IMR-90 (cell line): ENCODE measurements around the gene DUOX1. TPM values are rescaled to one million over a fixed set of nuclear protein-coding genes. Genes with fewer than 3 reads are reported as not detected.

Source experiments
- ATAC-seq: fragments of 200-7000 bp; cut with Tn5 transposase; 2 replicates; pipeline ENCODE4 v1.9.1; 2020; ENCODE audit warnings: low read depth, mild to moderate bottlenecking, moderate library complexity
- BruUV-seq: library from RNA; stranded (reverse); fragments of 400-500 nt; replicated peaks from 2 replicates; lab custom pipeline; 2021; lab: Mats Ljungman, UMichigan
- CTCF ChIA-PET: fragments of 300-600 bp; formaldehyde crosslinking; extraction: SDS; loops from one replicate; lab custom pipeline; 2021; ENCODE audit warnings: antibody characterized with exemption; lab: Yijun Ruan, JAX
- POLR2A ChIA-PET: fragments of 300-600 bp; sonication (Branson Sonifier 250); formaldehyde crosslinking; loops from one replicate; lab custom pipeline; 2022; ENCODE audit warnings: antibody characterized with exemption; ENCODE audit not compliant: unreplicated experiment; lab: Charles Lee
- DNase-seq: peaks from one replicate; pipeline ENCODE4 v3.0.0; 2013
- H2AFZ ChIP-seq: replicated peaks from 2 replicates; pipeline ENCODE3; 2013; ENCODE audit warnings: low read length, mild to moderate bottlenecking; ENCODE audit not compliant: poor library complexity
- H2AK5ac ChIP-seq: 2 replicates; pipeline ENCODE4 v1.6.1; 2013; ENCODE audit warnings: low read depth, low read length, inconsistent platforms
- H2AK9ac ChIP-seq: replicated peaks from 2 replicates; pipeline ENCODE3; 2013; ENCODE audit warnings: mild to moderate bottlenecking, low read depth, low read length, moderate library complexity; ENCODE audit not compliant: poor library complexity
- H2BK120ac ChIP-seq: 2 replicates; pipeline ENCODE4 v1.6.1; 2013; ENCODE audit warnings: low read depth, low read length, inconsistent platforms
- H2BK15ac ChIP-seq: 3 replicates; pipeline ENCODE4 v1.6.1; 2013; ENCODE audit warnings: low read depth, low read length, inconsistent platforms
- H2BK20ac ChIP-seq: 2 replicates; pipeline ENCODE4 v1.6.1; 2013; ENCODE audit warnings: low read depth, mild to moderate bottlenecking, inconsistent platforms, low read length, moderate library complexity
- H2BK5ac ChIP-seq: 2 replicates; pipeline ENCODE4 v1.6.1; 2013; ENCODE audit warnings: mild to moderate bottlenecking, low read depth, low read length, inconsistent platforms; ENCODE audit not compliant: poor library complexity, severe bottlenecking
- H3K14ac ChIP-seq: replicated peaks from 2 replicates; pipeline ENCODE4 v1.6.1; 2013; ENCODE audit warnings: low read depth, low read length, inconsistent platforms
- H3K18ac ChIP-seq: 2 replicates; pipeline ENCODE4 v1.6.1; 2013; ENCODE audit warnings: low read depth, low read length, control low read depth
- H3K23ac ChIP-seq: 2 replicates; pipeline ENCODE4 v1.6.1; 2013; ENCODE audit warnings: low read depth, low read length, inconsistent platforms
- H3K27ac ChIP-seq: 2 replicates; pipeline ENCODE4 v1.5.1; 2013; ENCODE audit warnings: mild to moderate bottlenecking, control low read depth, low read length; ENCODE audit not compliant: insufficient read depth
- H3K27me3 ChIP-seq: 2 replicates; pipeline ENCODE4 v1.6.1; 2013; ENCODE audit warnings: low read length; ENCODE audit not compliant: control insufficient read depth, insufficient read depth
- H3K36me3 ChIP-seq: 2 replicates; pipeline ENCODE4 v1.6.1; 2013; ENCODE audit warnings: low read length, mixed read lengths; ENCODE audit not compliant: control insufficient read depth, insufficient read depth
- H3K4ac ChIP-seq: 2 replicates; pipeline ENCODE4 v1.6.1; 2013; ENCODE audit warnings: low read depth, low read length, inconsistent platforms
- H3K4me1 ChIP-seq: 2 replicates; pipeline ENCODE4 v1.6.1; 2013; ENCODE audit warnings: low read length, mixed read lengths; ENCODE audit not compliant: control insufficient read depth, insufficient read depth
- H3K4me2 ChIP-seq: 2 replicates; pipeline ENCODE4 v1.6.1; 2013; ENCODE audit warnings: low read depth, mild to moderate bottlenecking, control low read depth, low read length, moderate library complexity
- H3K4me3 ChIP-seq: 2 replicates; pipeline ENCODE4 v1.5.1; 2013; ENCODE audit warnings: low read depth, mild to moderate bottlenecking, control low read depth, low read length, moderate library complexity; ENCODE audit not compliant: insufficient read depth
- H3K56ac ChIP-seq: 2 replicates; pipeline ENCODE4 v1.6.1; 2013; ENCODE audit warnings: low read length, inconsistent platforms; ENCODE audit not compliant: insufficient read depth; ENCODE audit errors: extremely low read depth
- H3K79me1 ChIP-seq, 2 experiments: 2 replicates each; pipeline ENCODE4 v1.6.1; 2013; ENCODE audit warnings: low read length in 2 of 2, inconsistent platforms in 1 of 2, low read depth in 1 of 2
- H3K9ac ChIP-seq: 2 replicates; pipeline ENCODE4 v1.6.1; 2013; ENCODE audit warnings: low read depth, low read length, control low read depth
- H3K9me1 ChIP-seq: 2 replicates; pipeline ENCODE4 v1.6.1; 2013; ENCODE audit warnings: low read length, inconsistent platforms; ENCODE audit not compliant: insufficient read depth
- H3K9me3 ChIP-seq: 2 replicates; pipeline ENCODE4 v1.6.1; 2013; ENCODE audit warnings: low read length; ENCODE audit not compliant: control insufficient read depth, insufficient read depth
- H4K20me1 ChIP-seq: 2 replicates; pipeline ENCODE4 v1.6.1; 2013; ENCODE audit warnings: low read length, inconsistent platforms; ENCODE audit not compliant: insufficient read depth
- H4K5ac ChIP-seq: 2 replicates; pipeline ENCODE4 v1.6.1; 2013; ENCODE audit warnings: mild to moderate bottlenecking, low read depth, low read length, control low read depth
- H4K8ac ChIP-seq, 2 experiments: 2 replicates each; pipeline ENCODE4 v1.6.1; 2013; ENCODE audit warnings: low read depth in 2 of 2, low read length in 2 of 2, control low read depth in 1 of 2, inconsistent platforms in 1 of 2
- H4K91ac ChIP-seq: 2 replicates; pipeline ENCODE4 v1.6.1; 2013; ENCODE audit warnings: low read depth, low read length, inconsistent platforms; ENCODE audit not compliant: insufficient read depth
- BHLHE40 ChIP-seq: fragments of 150-350 bp; IDR thresholded peaks from 2 replicates; pipeline ENCODE4 v1.6.1; 2016; ENCODE audit warnings: mild to moderate bottlenecking, low read depth, low read length
- FOS ChIP-seq: fragments of 150-350 bp; IDR thresholded peaks from 2 replicates; pipeline ENCODE4 v1.6.1; 2016; ENCODE audit warnings: low read depth, low read length
- MAFK ChIP-seq: IDR thresholded peaks from 2 replicates; pipeline ENCODE4 v1.6.1; 2012; ENCODE audit warnings: low read depth, low read length, improper control_type of control experiment
- MAZ ChIP-seq: IDR thresholded peaks from 2 replicates; pipeline ENCODE4 v1.6.1; 2012; ENCODE audit warnings: low read depth, mild to moderate bottlenecking, low read length, improper control_type of control experiment, moderate library complexity, borderline replicate concordance
- MXI1 ChIP-seq: IDR thresholded peaks from 2 replicates; pipeline ENCODE4 v1.6.1; 2012; ENCODE audit warnings: low read depth, mild to moderate bottlenecking, low read length, moderate library complexity, borderline replicate concordance
- NFE2L2 ChIP-seq: fragments of 150-350 bp; IDR thresholded peaks from 2 replicates; pipeline ENCODE4 v1.6.1; 2016; ENCODE audit warnings: low read depth, mild to moderate bottlenecking, low read length
- POLR2A ChIP-seq: IDR thresholded peaks from 2 replicates; pipeline ENCODE4 v1.6.1; 2012; ENCODE audit warnings: mild to moderate bottlenecking, low read depth, low read length
- RAD21 ChIP-seq: IDR thresholded peaks from 2 replicates; pipeline ENCODE4 v1.6.1; 2012; ENCODE audit warnings: low read length, improper control_type of control experiment
- RCOR1 ChIP-seq: IDR thresholded peaks from 2 replicates; pipeline ENCODE4 v1.6.1; 2012; ENCODE audit warnings: mild to moderate bottlenecking, low read length, improper control_type of control experiment; ENCODE audit not compliant: insufficient replicate concordance
- SMC3 ChIP-seq: fragments of 150-350 bp; IDR thresholded peaks from 2 replicates; pipeline ENCODE4 v1.6.1; 2016; ENCODE audit warnings: low read depth, mild to moderate bottlenecking, antibody characterized with exemption, low read length, moderate library complexity
- WGBS, 2 experiments: methylation state at CpG; one replicate each; pipeline versions ENCODE4 v1.1.5 to v1.1.7; 2013; ENCODE audit warnings: missing lambda C conversion rate in 2 of 2; ENCODE audit not compliant: insufficient read length in 1 of 2; ENCODE audit errors: extremely low coverage in 2 of 2; 5-methylcytosine and 5-hydroxymethylcytosine counted together
- dilution Hi-C: fragments of 300-500 bp; cut with HindIII; formaldehyde crosslinking; loops from one replicate; pipeline ENCODE4 v1.14.3; 2018; ENCODE audit warnings: low sequenced_read_pairs; ENCODE audit not compliant: unreplicated experiment
- in situ Hi-C: fragments of 300-500 bp; cut with MboI; formaldehyde crosslinking; loops from 3 replicates; pipeline ENCODE4 v1.14.3; 2019; ENCODE audit warnings: low sequenced_read_pairs, inconsistent platforms, mixed read lengths
- intact Hi-C: fragments of 100-400 bp; cut with micrococcal nuclease; formaldehyde crosslinking; loops from 2 replicates; pipeline ENCODE4 v1.10.0; 2022
- polyA plus RNA-seq, 3 experiments: library from polyadenylated mRNA; depleted of rRNA; stranded (reverse); fragments of >200 nt; gene quantifications; 2 replicates each; pipeline ENCODE4 v1.2.3, GENCODE V29; 2012; ENCODE audit warnings: low replicate concordance in 1 of 3
- total RNA-seq: library from RNA; depleted of rRNA; stranded (reverse); fragments of >200 nt; gene quantifications from 2 replicates; pipeline ENCODE4 v1.2.3, GENCODE V29; 2012
- TF ChIP-seq, protein P1 (sequence below): fragments of 150-350 bp; IDR thresholded peaks from 2 replicates; pipeline ENCODE4 v1.6.1; 2016; ENCODE audit warnings: low read depth, mild to moderate bottlenecking, low read length, moderate library complexity, borderline replicate concordance

The DUOX1 gene
- total and polyA plus RNA-seq, 2 of the 4 experiments (the other 2 are of a cell fraction) = not detected

- Histone ChIP-seq H3K27me3 (no peaks in the 10 kb centered on the region), H2BK15ac (no peak overlapping the region), H4K8ac (no peak overlapping the region), H3K4ac (no peak overlapping the region), H3K79me1 (no peaks in the 10 kb centered on the region), H3K56ac (no peak overlapping the region), H2BK20ac (no peak overlapping the region), H3K27ac (no peak overlapping the region), H3K36me3 (no peaks in the 10 kb centered on the region), H3K4me2 (no peak overlapping the region), H3K4me3 (no peak overlapping the region), H2AK9ac (no peak overlapping the region), H3K23ac (no peak overlapping the region), H4K20me1 (no peaks in the 10 kb centered on the region), H3K18ac (no peak overlapping the region), H4K5ac (no peak overlapping the region), H3K4me1 (no peaks in the 10 kb centered on the region; the same call in 1 of the 2 replicates), H2AK5ac (no peak overlapping the region), H2BK120ac (no peak overlapping the region), H3K9me3 (no peaks in the 10 kb centered on the region), H3K14ac (no peak overlapping the region), H2AFZ (no peak overlapping the region), H3K9me1 (no peaks in the 10 kb centered on the region), H3K9ac (no peak overlapping the region), H2BK5ac (no peak overlapping the region), H4K91ac (no peak overlapping the region)
- ChIA-PET CTCF (interaction anchor here (0.8 kb wide), 1 partner anchor 11 kb away, joined by 4 read pairs; no protein-coding TSS in a partner anchor), POLR2A (no interaction called here)
- ATAC-seq = no peak
- WGBS, 2 experiments = 100% methylated on average over 1 of the region's 6 CpGs; no CpG with 5 or more reads in 1 of the 2 experiments
- dilution Hi-C loops (no loop called here), in situ Hi-C loops (no loop called here), intact Hi-C loops (no loop called here)
- no TSS peak for BruUV-seq
- no peak for TF ChIP-seq MAFK
- no peak for TF ChIP-seq SMC3
- TF ChIP-seq, protein P1, sequence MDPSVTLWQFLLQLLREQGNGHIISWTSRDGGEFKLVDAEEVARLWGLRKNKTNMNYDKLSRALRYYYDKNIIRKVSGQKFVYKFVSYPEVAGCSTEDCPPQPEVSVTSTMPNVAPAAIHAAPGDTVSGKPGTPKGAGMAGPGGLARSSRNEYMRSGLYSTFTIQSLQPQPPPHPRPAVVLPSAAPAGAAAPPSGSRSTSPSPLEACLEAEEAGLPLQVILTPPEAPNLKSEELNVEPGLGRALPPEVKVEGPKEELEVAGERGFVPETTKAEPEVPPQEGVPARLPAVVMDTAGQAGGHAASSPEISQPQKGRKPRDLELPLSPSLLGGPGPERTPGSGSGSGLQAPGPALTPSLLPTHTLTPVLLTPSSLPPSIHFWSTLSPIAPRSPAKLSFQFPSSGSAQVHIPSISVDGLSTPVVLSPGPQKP = no peak
- no peak for TF ChIP-seq RCOR1
- TF ChIP-seq MAZ = no peak
- TF ChIP-seq RAD21 = no peak
- no peak for TF ChIP-seq MXI1
- no peak for TF ChIP-seq FOS
- no peak for TF ChIP-seq NFE2L2
- no peak for TF ChIP-seq BHLHE40
- no peak for TF ChIP-seq POLR2A
- DNase-seq = peak; percentile 4
These were observed 20.7 kb downstream of the DUOX1 start for GRCh38 chr15:45150481-45150880.
